Ishikawa (cell line): ENCODE measurements around the gene ISX.

Experiments
- CEBPB ChIP-seq: IDR thresholded peaks from 2 replicates; pipeline ENCODE4 v1.6.1; 2012
- CREB1 ChIP-seq: IDR thresholded peaks from 2 replicates; pipeline ENCODE4 v1.6.1; 2012; ENCODE audit warnings: low read depth
- EGR1 ChIP-seq: IDR thresholded peaks from 2 replicates; pipeline ENCODE4 v1.6.1; 2012
- EP300 ChIP-seq: IDR thresholded peaks from 2 replicates; pipeline ENCODE4 v1.6.1; 2012; ENCODE audit warnings: borderline replicate concordance
- FOXM1 ChIP-seq: IDR thresholded peaks from 2 replicates; pipeline ENCODE4 v1.6.1; 2012; ENCODE audit warnings: low read depth, borderline replicate concordance
- NFIC ChIP-seq: IDR thresholded peaks from 2 replicates; pipeline ENCODE4 v1.6.1; 2012
- RAD21 ChIP-seq: IDR thresholded peaks from 2 replicates; pipeline ENCODE4 v1.6.1; 2012; ENCODE audit warnings: low read depth
- TAF1 ChIP-seq: IDR thresholded peaks from 2 replicates; pipeline ENCODE4 v1.6.1; 2012; ENCODE audit warnings: low read depth, mild to moderate bottlenecking
- TCF12 ChIP-seq: IDR thresholded peaks from 2 replicates; pipeline ENCODE4 v1.6.1; 2012; ENCODE audit warnings: low read depth
- YY1 ChIP-seq: IDR thresholded peaks from 2 replicates; pipeline ENCODE4 v1.6.1; 2012; ENCODE audit warnings: low read depth
- ZBTB7A ChIP-seq: IDR thresholded peaks from 2 replicates; pipeline ENCODE4 v1.6.1; 2012; ENCODE audit warnings: low read depth
- TF ChIP-seq, protein P1 (sequence below): IDR thresholded peaks from 2 replicates; pipeline ENCODE4 v1.6.1; 2012; ENCODE audit warnings: low read depth, mild to moderate bottlenecking
- TF ChIP-seq, protein P2 (sequence below): IDR thresholded peaks from 2 replicates; pipeline ENCODE4 v1.6.1; 2012
- TF ChIP-seq, protein P3 (sequence below): IDR thresholded peaks from 2 replicates; pipeline ENCODE4 v1.6.1; 2012

DNA sequence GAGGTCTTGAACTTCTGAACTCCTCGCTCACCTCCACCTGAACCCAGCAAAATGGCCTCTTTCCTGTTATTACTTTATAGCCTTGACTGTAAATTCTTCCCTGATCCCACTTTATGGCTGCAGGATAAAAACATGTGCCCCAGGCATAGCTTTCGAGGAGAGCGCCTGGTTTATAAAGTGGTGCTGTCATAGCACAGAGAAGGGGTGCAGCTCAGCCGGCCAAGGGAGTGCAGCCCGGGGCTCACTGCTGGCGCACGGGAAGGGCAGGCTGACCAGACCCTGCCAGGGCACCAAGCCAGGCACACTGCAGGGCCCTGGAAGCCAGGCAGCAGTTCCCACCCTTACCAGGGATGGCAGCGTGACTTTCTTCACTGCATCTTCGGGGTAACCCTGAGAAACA is 50.9 kb downstream of the ISX start:
- no peak for TF ChIP-seq ZBTB7A
- TF ChIP-seq TAF1, result no peak
- TF ChIP-seq, protein P1, sequence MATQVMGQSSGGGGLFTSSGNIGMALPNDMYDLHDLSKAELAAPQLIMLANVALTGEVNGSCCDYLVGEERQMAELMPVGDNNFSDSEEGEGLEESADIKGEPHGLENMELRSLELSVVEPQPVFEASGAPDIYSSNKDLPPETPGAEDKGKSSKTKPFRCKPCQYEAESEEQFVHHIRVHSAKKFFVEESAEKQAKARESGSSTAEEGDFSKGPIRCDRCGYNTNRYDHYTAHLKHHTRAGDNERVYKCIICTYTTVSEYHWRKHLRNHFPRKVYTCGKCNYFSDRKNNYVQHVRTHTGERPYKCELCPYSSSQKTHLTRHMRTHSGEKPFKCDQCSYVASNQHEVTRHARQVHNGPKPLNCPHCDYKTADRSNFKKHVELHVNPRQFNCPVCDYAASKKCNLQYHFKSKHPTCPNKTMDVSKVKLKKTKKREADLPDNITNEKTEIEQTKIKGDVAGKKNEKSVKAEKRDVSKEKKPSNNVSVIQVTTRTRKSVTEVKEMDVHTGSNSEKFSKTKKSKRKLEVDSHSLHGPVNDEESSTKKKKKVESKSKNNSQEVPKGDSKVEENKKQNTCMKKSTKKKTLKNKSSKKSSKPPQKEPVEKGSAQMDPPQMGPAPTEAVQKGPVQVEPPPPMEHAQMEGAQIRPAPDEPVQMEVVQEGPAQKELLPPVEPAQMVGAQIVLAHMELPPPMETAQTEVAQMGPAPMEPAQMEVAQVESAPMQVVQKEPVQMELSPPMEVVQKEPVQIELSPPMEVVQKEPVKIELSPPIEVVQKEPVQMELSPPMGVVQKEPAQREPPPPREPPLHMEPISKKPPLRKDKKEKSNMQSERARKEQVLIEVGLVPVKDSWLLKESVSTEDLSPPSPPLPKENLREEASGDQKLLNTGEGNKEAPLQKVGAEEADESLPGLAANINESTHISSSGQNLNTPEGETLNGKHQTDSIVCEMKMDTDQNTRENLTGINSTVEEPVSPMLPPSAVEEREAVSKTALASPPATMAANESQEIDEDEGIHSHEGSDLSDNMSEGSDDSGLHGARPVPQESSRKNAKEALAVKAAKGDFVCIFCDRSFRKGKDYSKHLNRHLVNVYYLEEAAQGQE, result no peak
- no peak for TF ChIP-seq NFIC
- TF ChIP-seq, protein P2, sequence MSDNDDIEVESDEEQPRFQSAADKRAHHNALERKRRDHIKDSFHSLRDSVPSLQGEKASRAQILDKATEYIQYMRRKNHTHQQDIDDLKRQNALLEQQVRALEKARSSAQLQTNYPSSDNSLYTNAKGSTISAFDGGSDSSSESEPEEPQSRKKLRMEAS, result no peak
- TF ChIP-seq EP300, result no peak
- TF ChIP-seq YY1, result no peak
- no peak for TF ChIP-seq CEBPB
- TF ChIP-seq EGR1, result no peak
- no peak for TF ChIP-seq CREB1
- TF ChIP-seq, protein P3, sequence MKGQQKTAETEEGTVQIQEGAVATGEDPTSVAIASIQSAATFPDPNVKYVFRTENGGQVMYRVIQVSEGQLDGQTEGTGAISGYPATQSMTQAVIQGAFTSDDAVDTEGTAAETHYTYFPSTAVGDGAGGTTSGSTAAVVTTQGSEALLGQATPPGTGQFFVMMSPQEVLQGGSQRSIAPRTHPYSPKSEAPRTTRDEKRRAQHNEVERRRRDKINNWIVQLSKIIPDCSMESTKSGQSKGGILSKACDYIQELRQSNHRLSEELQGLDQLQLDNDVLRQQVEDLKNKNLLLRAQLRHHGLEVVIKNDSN, result no peak
- TF ChIP-seq RAD21, result no peak
- no peak for TF ChIP-seq FOXM1
- TF ChIP-seq TCF12, result no peak
